K562 (cell line): Measurements from ENCODE around the gene DDX46. TPM values are rescaled to one million over a fixed set of nuclear protein-coding genes. Genes with fewer than 3 reads are reported as not detected.

Experiments used
- ARNT ChIP-seq, 2 experiments: fragments of 450-650 bp; IDR thresholded peaks; 2 replicates each; pipeline ENCODE4 v1.6.1; 2016; ENCODE audit warnings: mild to moderate bottlenecking in 1 of 2
- DNMT1 ChIP-seq: fragments of 450-650 bp; IDR thresholded peaks from 2 replicates; pipeline ENCODE4 v1.6.1; 2016; ENCODE audit warnings: antibody characterized with exemption, mild to moderate bottlenecking
- DPF2 ChIP-seq: fragments of 450-650 bp; IDR thresholded peaks from 2 replicates; pipeline ENCODE4 v1.6.1; 2016
- ETS2 ChIP-seq: IDR thresholded peaks from 2 replicates; pipeline ENCODE4 v1.6.1; 2016; ENCODE audit warnings: borderline replicate concordance, missing genetic modification characterization, mild to moderate bottlenecking, moderate library complexity, missing compliant biosample characterization; ENCODE audit not compliant: poor library complexity, severe bottlenecking
- FOSL1 ChIP-seq: fragments of 200-800 bp; sonication (Bioruptor generic); conservative IDR thresholded peaks from 2 replicates; pipeline ENCODE4 v1.6.1; 2016; ENCODE audit warnings: missing genetic modification characterization, missing compliant biosample characterization
- MCM3 ChIP-seq: fragments of 450-650 bp; IDR thresholded peaks from 2 replicates; pipeline ENCODE4 v1.6.1; 2016
- MEIS2 ChIP-seq: fragments of 450-650 bp; IDR thresholded peaks from 2 replicates; pipeline ENCODE4 v1.6.1; 2014; ENCODE audit warnings: mild to moderate bottlenecking; ENCODE audit not compliant: partially characterized antibody
- NCOA1 ChIP-seq: fragments of 450-650 bp; IDR thresholded peaks from 2 replicates; pipeline ENCODE4 v1.6.1; 2016; ENCODE audit warnings: low read depth
- NCOR1 ChIP-seq: fragments of 450-650 bp; IDR thresholded peaks from 2 replicates; pipeline ENCODE4 v1.6.1; 2016; ENCODE audit warnings: mild to moderate bottlenecking, moderate library complexity
- NR1H2 ChIP-seq: sonication (generic); formaldehyde crosslinking; IDR thresholded peaks from 2 replicates; pipeline ENCODE4 v1.4.0; 2020; ENCODE audit warnings: mild to moderate bottlenecking, missing genetic modification reagents
- RUNX1 ChIP-seq: sonication (generic); IDR thresholded peaks from 2 replicates; pipeline ENCODE4 v1.6.1; 2016; ENCODE audit warnings: antibody characterized with exemption, low read depth
- TEAD4 ChIP-seq, 2 experiments: sonication (generic) in 1 of 2; formaldehyde crosslinking in 1 of 2; IDR thresholded peaks; 2 replicates each; pipeline versions ENCODE4 v1.6.1 to v1.8.0; 2012 to 2022; ENCODE audit warnings: borderline replicate concordance in 1 of 2, inconsistent platforms in 1 of 2, low read length in 1 of 2, mild to moderate bottlenecking in 1 of 2, missing genetic modification reagents in 1 of 2
- ZBTB7A ChIP-seq: IDR thresholded peaks from 2 replicates; pipeline ENCODE4 v1.6.1; 2011; ENCODE audit warnings: low read depth, mild to moderate bottlenecking, low read length, moderate library complexity, borderline replicate concordance; ENCODE audit not compliant: control insufficient read depth
- ZNF263 ChIP-seq: sonication (generic); formaldehyde crosslinking; IDR thresholded peaks from 2 replicates; pipeline ENCODE4 v1.8.0; 2022; ENCODE audit warnings: mild to moderate bottlenecking, missing genetic modification reagents, borderline replicate concordance
- polyA plus RNA-seq, 8 experiments: library from polyadenylated mRNA; depleted of rRNA in 4 of 8; stranded (reverse) in 5 of 8; unstranded in 3 of 8; fragments of >200 nt; fragmentation: Nextera tagmentation in 2 of 8; fragmentation: Illumina TruSeq in 1 of 8; extraction: Ambion mirVana in 2 of 8; extraction: Trizol in 1 of 8; gene quantifications; 2 replicates each; pipeline versions ENCODE4 v1.2.1 to v1.2.3, GENCODE V29; 2011 to 2014; ENCODE audit warnings: inconsistent platforms in 1 of 8, missing spikeins in 1 of 8
- total RNA-seq, 7 experiments: library from RNA; depleted of rRNA in 6 of 7; stranded (reverse); fragments of >200 nt in 6 of 7; fragmentation: Illumina TruSeq in 2 of 7; extraction: Trizol in 2 of 7; gene quantifications; 2 replicates each; pipeline versions ENCODE4 v1.2.1 to v1.2.3, GENCODE V29; 2011 to 2021; ENCODE audit warnings: low replicate concordance in 1 of 7
- TF ChIP-seq, protein P1 (sequence below): fragments of 200-800 bp; sonication (Bioruptor generic); IDR thresholded peaks from 2 replicates; pipeline ENCODE4 v1.6.1; 2016; ENCODE audit warnings: missing genetic modification characterization, missing compliant biosample characterization
- TF ChIP-seq, protein P2 (sequence below): fragments of 200-400 bp; formaldehyde crosslinking; IDR thresholded peaks from 2 replicates; pipeline ENCODE4 v1.6.1; 2017; ENCODE audit warnings: mild to moderate bottlenecking, low read depth, low read length, moderate library complexity
- TF ChIP-seq, protein P3 (sequence below): fragments of 450-650 bp; IDR thresholded peaks from 2 replicates; pipeline ENCODE4 v1.6.1; 2017; ENCODE audit warnings: mild to moderate bottlenecking, moderate library complexity

Gene DDX46
- total and polyA plus RNA-seq, 9 of the 15 experiments (the other 6 are each of a cell fraction or from before 2014, with no cell fraction given): 26.2 to 99.0 (median 76.4) TPM

DNA sequence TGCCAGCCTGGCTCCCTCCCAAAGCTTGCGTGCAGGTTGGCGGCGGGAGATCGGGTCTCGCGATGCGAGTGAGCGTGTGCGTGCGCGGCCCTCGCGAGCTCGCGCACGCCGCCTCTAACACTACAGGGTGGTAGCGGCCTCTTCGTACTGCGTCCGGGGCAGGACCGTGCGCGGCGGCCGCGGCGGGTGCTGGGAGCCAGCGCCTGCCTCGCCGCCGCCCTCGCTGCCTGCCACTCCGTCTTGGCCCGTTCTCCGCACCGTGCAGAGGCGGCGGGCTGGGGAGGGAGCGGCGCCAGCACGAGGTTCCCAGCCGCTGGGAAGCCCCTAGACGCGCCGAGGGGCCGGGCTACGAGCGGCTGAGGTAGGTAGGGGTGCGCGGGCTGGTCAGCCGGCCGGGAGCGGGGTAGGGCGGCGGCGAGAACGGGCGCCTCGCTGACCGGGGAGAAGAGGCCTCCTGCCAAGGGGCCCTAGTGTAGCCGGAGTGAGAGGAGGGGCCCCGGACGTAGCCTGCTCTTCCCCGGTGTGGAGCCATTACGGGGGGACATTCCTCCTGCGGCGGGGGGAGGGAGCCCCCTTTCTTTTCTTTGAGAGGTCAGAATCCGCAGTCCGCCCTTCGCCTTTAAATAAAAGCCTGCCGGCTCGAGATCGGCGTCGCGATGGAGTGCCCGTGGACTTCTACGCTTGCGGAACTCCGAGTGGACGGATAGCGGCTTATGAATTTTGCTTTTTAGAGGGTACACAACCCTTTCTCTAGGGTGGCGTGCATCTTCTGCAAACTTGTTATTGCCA, 87.5 kb downstream of the DDX46 start, which contains the start of gene C5orf24 (continued):
- TF ChIP-seq TEAD4 (IDR thresholded peaks at IDR 0.05; ENCODE audit: low read length) (no peak; the same call in 1 of the 2 replicates), TEAD4 (CRISPR knock-in tag; IDR thresholded peaks at IDR 0.05; ENCODE audit: borderline replicate concordance) (peak; percentile 23; the same call in 1 of the 2 replicates), RUNX1 (no peak), ZBTB7A (peak; percentile 43; the same call in 1 of the 2 replicates), ARNT (IDR thresholded peaks at IDR 0.05) (no peak), MCM3 (no peak), MEIS2 (peak; percentile 86), ZNF263 (CRISPR knock-in tag) (no peak), DNMT1 (no peak), ETS2 (tag) (no peak), FOSL1 (tag) (peak; percentile 40; the same call in 1 of the 2 replicates), NCOA1 (no peak), NCOR1 (0 out of 2 replicates have a peak, but pooled peaks have one; percentile 36), DPF2 (no peak), NR1H2 (0 out of 2 replicates have a peak, but pooled peaks have one; percentile 50)
- TF ChIP-seq, protein P1, sequence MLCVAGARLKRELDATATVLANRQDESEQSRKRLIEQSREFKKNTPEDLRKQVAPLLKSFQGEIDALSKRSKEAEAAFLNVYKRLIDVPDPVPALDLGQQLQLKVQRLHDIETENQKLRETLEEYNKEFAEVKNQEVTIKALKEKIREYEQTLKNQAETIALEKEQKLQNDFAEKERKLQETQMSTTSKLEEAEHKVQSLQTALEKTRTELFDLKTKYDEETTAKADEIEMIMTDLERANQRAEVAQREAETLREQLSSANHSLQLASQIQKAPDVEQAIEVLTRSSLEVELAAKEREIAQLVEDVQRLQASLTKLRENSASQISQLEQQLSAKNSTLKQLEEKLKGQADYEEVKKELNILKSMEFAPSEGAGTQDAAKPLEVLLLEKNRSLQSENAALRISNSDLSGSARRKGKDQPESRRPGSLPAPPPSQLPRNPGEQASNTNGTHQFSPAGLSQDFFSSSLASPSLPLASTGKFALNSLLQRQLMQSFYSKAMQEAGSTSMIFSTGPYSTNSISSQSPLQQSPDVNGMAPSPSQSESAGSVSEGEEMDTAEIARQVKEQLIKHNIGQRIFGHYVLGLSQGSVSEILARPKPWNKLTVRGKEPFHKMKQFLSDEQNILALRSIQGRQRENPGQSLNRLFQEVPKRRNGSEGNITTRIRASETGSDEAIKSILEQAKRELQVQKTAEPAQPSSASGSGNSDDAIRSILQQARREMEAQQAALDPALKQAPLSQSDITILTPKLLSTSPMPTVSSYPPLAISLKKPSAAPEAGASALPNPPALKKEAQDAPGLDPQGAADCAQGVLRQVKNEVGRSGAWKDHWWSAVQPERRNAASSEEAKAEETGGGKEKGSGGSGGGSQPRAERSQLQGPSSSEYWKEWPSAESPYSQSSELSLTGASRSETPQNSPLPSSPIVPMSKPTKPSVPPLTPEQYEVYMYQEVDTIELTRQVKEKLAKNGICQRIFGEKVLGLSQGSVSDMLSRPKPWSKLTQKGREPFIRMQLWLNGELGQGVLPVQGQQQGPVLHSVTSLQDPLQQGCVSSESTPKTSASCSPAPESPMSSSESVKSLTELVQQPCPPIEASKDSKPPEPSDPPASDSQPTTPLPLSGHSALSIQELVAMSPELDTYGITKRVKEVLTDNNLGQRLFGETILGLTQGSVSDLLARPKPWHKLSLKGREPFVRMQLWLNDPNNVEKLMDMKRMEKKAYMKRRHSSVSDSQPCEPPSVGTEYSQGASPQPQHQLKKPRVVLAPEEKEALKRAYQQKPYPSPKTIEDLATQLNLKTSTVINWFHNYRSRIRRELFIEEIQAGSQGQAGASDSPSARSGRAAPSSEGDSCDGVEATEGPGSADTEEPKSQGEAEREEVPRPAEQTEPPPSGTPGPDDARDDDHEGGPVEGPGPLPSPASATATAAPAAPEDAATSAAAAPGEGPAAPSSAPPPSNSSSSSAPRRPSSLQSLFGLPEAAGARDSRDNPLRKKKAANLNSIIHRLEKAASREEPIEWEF (CRISPR knock-in tag): no peak
- TF ChIP-seq, protein P2, sequence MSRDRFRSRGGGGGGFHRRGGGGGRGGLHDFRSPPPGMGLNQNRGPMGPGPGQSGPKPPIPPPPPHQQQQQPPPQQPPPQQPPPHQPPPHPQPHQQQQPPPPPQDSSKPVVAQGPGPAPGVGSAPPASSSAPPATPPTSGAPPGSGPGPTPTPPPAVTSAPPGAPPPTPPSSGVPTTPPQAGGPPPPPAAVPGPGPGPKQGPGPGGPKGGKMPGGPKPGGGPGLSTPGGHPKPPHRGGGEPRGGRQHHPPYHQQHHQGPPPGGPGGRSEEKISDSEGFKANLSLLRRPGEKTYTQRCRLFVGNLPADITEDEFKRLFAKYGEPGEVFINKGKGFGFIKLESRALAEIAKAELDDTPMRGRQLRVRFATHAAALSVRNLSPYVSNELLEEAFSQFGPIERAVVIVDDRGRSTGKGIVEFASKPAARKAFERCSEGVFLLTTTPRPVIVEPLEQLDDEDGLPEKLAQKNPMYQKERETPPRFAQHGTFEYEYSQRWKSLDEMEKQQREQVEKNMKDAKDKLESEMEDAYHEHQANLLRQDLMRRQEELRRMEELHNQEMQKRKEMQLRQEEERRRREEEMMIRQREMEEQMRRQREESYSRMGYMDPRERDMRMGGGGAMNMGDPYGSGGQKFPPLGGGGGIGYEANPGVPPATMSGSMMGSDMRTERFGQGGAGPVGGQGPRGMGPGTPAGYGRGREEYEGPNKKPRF: no peak
- TF ChIP-seq, protein P3, sequence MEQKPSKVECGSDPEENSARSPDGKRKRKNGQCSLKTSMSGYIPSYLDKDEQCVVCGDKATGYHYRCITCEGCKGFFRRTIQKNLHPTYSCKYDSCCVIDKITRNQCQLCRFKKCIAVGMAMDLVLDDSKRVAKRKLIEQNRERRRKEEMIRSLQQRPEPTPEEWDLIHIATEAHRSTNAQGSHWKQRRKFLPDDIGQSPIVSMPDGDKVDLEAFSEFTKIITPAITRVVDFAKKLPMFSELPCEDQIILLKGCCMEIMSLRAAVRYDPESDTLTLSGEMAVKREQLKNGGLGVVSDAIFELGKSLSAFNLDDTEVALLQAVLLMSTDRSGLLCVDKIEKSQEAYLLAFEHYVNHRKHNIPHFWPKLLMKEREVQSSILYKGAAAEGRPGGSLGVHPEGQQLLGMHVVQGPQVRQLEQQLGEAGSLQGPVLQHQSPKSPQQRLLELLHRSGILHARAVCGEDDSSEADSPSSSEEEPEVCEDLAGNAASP: no peak
